ENCODE data around the gene SGIP1. TPM values are rescaled to one million over a fixed set of nuclear protein-coding genes. Genes with fewer than 3 reads are reported as not detected.

The SGIP1 gene
- total RNA-seq, 1 donor = 17.4 TPM

DNA sequence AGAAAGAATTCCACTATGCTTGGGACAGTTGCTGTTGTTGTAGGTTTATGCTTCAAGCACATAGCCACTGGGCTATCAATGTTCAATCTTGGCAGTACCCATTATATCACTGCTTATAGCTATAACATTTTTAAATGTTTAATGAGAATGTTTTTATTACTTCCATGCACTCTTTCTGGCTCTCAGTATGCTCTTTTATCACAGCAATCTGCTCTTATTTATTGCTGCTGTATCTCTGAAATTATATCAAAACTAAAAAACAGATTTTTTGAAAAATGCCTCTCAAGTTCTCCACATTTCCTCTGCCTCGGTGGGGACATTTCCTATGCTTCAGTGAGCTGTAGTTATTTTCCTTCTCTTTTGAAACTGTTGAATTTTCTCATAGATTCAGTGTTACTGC lies 5.4 kb upstream of the SGIP1 start:
- DNase-seq (ENCODE audit: insufficient read length, low spot score, missing footprints) = no peak
- H3K4me2 ChIP-seq (ENCODE audit: insufficient read depth, low read length) = no peak overlapping the region

DNA sequence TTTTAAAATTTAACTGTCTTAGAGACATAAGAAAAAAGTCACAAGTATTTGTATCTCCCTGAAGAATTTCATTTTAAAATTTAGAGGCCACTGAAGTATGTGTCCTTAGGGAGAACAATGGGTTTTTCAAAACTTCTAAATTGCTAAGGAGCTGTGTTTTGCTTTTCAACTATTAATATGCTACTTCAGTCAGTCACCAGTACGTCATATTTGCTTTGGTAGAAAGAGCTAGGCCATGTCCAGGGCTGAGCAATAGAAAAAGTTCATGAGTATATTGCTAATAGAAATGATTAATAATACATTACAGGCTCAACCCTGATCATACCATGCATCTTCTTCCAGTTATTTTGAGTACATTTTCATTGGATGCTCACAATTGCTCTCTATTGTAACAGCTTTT lies 1.7 kb upstream of the SGIP1 start:
- Histone ChIP-seq H3K4me1 (ENCODE audit: insufficient read depth, low read length) (peaks cover 12% of the 10 kb centered on the region), H3K79me2 (ENCODE audit: insufficient read depth, low read length) (peaks cover 34% of the 10 kb centered on the region), H3K4me3 (ENCODE audit: insufficient read depth, low read length) (peak overlapping the region; percentile 70), H3K4me2 (ENCODE audit: insufficient read depth, low read length) (peak overlapping the region; percentile 87), H3K27me3 (ENCODE audit: insufficient read depth, low read length) (no peaks in the 10 kb centered on the region), H3K27ac (ENCODE audit: low read depth, low read length) (peak overlapping the region; percentile 90), H3K36me3 (ENCODE audit: insufficient read depth, low read length) (no peaks in the 10 kb centered on the region), H4K20me1 (ENCODE audit: insufficient read depth, low read length) (no peaks in the 10 kb centered on the region), H3K9me3 (ENCODE audit: low read depth, low read length) (no peaks in the 10 kb centered on the region), H2AFZ (ENCODE audit: low read length) (no peak overlapping the region)
- TF ChIP-seq, protein P1, sequence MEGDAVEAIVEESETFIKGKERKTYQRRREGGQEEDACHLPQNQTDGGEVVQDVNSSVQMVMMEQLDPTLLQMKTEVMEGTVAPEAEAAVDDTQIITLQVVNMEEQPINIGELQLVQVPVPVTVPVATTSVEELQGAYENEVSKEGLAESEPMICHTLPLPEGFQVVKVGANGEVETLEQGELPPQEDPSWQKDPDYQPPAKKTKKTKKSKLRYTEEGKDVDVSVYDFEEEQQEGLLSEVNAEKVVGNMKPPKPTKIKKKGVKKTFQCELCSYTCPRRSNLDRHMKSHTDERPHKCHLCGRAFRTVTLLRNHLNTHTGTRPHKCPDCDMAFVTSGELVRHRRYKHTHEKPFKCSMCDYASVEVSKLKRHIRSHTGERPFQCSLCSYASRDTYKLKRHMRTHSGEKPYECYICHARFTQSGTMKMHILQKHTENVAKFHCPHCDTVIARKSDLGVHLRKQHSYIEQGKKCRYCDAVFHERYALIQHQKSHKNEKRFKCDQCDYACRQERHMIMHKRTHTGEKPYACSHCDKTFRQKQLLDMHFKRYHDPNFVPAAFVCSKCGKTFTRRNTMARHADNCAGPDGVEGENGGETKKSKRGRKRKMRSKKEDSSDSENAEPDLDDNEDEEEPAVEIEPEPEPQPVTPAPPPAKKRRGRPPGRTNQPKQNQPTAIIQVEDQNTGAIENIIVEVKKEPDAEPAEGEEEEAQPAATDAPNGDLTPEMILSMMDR (IDR thresholded peaks at IDR 0.05; ENCODE audit: extremely low read depth, low read depth, low read length) = no peak
- DNase-seq (ENCODE audit: insufficient read length, low spot score, missing footprints) = peak; percentile 32

More for the DNA sequence above, 5.4 kb upstream of the SGIP1 start:
- H3K27me3 ChIP-seq (ENCODE audit: insufficient read depth, low read length) = no peaks in the 10 kb centered on the region
- H3K4me3 ChIP-seq (ENCODE audit: insufficient read depth, low read length) = no peak overlapping the region
- TF ChIP-seq, protein P1 (IDR thresholded peaks at IDR 0.05; ENCODE audit: extremely low read depth, low read depth, low read length) = no peak
- no peak overlapping the region for H3K27ac ChIP-seq (ENCODE audit: low read depth, low read length)
- peaks cover 9% of the 10 kb centered on the region for H3K4me1 ChIP-seq (ENCODE audit: insufficient read depth, low read length)
- no peaks in the 10 kb centered on the region for H3K79me2 ChIP-seq (ENCODE audit: insufficient read depth, low read length)
- no peaks in the 10 kb centered on the region for H3K36me3 ChIP-seq (ENCODE audit: insufficient read depth, low read length)
- no peaks in the 10 kb centered on the region for H3K9me3 ChIP-seq (ENCODE audit: low read depth, low read length)
- H2AFZ ChIP-seq (ENCODE audit: low read length) = no peak overlapping the region
- no peaks in the 10 kb centered on the region for H4K20me1 ChIP-seq (ENCODE audit: insufficient read depth, low read length)

DNA sequence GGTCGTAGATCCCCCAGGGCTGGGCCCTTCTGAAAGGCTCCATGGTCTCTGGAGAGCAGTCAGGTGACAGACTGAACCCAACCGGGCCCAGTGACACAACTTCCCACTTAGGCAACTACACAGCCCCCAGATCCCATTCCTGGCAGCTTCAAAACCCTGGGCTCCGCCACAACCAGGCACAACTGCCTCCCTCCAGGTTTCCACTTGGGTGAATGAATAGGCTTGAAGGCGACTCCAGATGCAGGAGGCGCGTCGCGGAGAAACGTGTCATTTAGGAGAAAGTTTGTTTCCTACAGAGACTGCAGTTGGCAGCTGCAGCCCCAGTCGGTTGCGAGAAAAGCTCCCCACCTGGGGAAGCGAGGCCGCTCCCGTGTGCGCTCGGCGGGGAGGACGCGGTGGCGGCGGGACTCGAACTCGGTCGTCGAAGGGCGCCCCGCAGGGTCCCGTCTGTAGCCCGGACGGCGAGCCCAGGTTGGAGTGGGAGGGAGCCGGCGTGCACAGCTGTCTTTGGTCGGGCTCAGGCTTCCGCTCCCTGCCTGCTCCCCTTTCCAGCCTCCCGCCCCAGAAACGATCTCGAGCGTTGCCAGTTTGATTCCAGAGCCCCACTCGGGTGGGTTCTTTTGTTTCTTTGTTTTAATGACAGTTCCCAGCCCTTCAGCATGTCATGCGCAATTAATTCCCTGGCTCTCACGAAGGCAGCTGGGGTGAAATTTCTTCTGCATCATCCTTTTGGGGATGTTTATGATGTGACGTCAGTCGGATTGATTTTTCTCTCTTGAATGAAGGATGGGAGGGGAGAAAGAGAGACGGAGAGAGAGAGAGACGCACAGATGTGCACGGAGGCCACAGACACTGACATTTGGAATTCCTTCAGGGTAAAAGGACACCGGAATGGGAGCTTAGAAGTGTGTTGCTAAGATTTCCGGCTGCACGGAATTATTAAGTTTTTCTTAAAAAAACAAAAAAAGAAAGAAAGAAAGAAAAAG lies 862 bp upstream of the SGIP1 start:
- TF ChIP-seq, protein P1 (IDR thresholded peaks at IDR 0.05; ENCODE audit: extremely low read depth, low read depth, low read length) = no peak
- Histone ChIP-seq H3K4me1 (ENCODE audit: insufficient read depth, low read length) (peaks cover 12% of the 10 kb centered on the region), H3K4me3 (ENCODE audit: insufficient read depth, low read length) (peak overlapping the region; percentile 70), H3K36me3 (ENCODE audit: insufficient read depth, low read length) (no peaks in the 10 kb centered on the region), H3K27ac (ENCODE audit: low read depth, low read length) (peak overlapping the region; percentile 90), H3K27me3 (ENCODE audit: insufficient read depth, low read length) (no peaks in the 10 kb centered on the region), H3K9me3 (ENCODE audit: low read depth, low read length) (no peaks in the 10 kb centered on the region), H2AFZ (ENCODE audit: low read length) (peak overlapping the region; percentile 84), H3K4me2 (ENCODE audit: insufficient read depth, low read length) (peak overlapping the region; percentile 87), H3K79me2 (ENCODE audit: insufficient read depth, low read length) (peaks cover 37% of the 10 kb centered on the region), H4K20me1 (ENCODE audit: insufficient read depth, low read length) (no peaks in the 10 kb centered on the region)
- DNase-seq (ENCODE audit: insufficient read length, low spot score, missing footprints) = peak; percentile 73

DNA sequence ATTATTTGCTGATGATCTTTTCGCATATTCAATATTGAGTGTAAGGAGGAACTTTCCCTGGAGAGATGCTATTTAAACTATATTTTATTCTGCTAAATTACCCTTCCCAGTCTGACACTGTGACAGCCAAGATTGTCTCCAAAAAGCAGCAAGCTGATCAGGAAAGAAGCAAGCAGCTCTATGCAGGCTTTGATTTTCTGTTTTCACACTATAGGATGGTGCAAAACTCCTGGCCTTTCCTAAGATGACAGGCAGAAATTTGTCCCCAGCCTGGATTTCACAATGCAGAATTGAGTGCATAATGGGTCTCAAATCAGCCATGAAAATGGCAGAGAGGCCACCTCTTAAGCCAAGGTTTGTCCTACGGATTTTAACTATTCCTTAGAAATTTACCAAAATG lies 1.1 kb downstream of the SGIP1 start:
- Histone ChIP-seq H3K4me2 (ENCODE audit: insufficient read depth, low read length) (peak overlapping the region; percentile 87), H3K36me3 (ENCODE audit: insufficient read depth, low read length) (peaks cover 3% of the 10 kb centered on the region), H3K9me3 (ENCODE audit: low read depth, low read length) (no peaks in the 10 kb centered on the region), H3K4me3 (ENCODE audit: insufficient read depth, low read length) (peak overlapping the region; percentile 70), H4K20me1 (ENCODE audit: insufficient read depth, low read length) (no peaks in the 10 kb centered on the region), H3K27me3 (ENCODE audit: insufficient read depth, low read length) (no peaks in the 10 kb centered on the region), H3K4me1 (ENCODE audit: insufficient read depth, low read length) (peaks cover 12% of the 10 kb centered on the region), H3K79me2 (ENCODE audit: insufficient read depth, low read length) (peaks cover 54% of the 10 kb centered on the region), H3K27ac (ENCODE audit: low read depth, low read length) (peak overlapping the region; percentile 12), H2AFZ (ENCODE audit: low read length) (no peak overlapping the region)
- DNase-seq (ENCODE audit: insufficient read length, low spot score, missing footprints) = peak; percentile 50
- TF ChIP-seq, protein P1 (IDR thresholded peaks at IDR 0.05; ENCODE audit: extremely low read depth, low read depth, low read length) = no peak

Data from osteoblast (primary cell).